ENCODE measurements around the gene NF1.

GRCh38 chr17:31155208-31155810 lies 60.5 kb downstream of the NF1 start:
- TF ChIP-seq CTCF (IDR thresholded peaks at IDR 0.05) = no peak
- no peak for TF ChIP-seq POLR2A (IDR thresholded peaks at IDR 0.05)

All from heart left ventricle (tissue), 13 donors.